ENCODE measurements around the gene PAGR1. TPM values are rescaled to one million over a fixed set of nuclear protein-coding genes. Genes with fewer than 3 reads are reported as not detected.
"Not testable (repeated sequence)": the region's sequence is repeated elsewhere in the genome, so short reads cannot be mapped to it uniquely, and the experiment has no call there.

Gene PAGR1
- total RNA-seq, 1 donor: 19.9 TPM

- TF ChIP-seq CTCF (IDR thresholded peaks at IDR 0.05; ENCODE audit: extremely low read depth, low read depth, low read length): no peak
Observed at GRCh38 chr16:29770250-29770929, 45.6 kb upstream of the PAGR1 start.

GRCh38 chr16:29772330-29772729 is 43.6 kb upstream of the PAGR1 start:
- H4K20me1 ChIP-seq (ENCODE audit: insufficient read depth, low read length); H2AFZ ChIP-seq (ENCODE audit: low read length); H3K4me2 ChIP-seq (ENCODE audit: insufficient read depth, low read length); H3K36me3 ChIP-seq (ENCODE audit: insufficient read depth, low read length); H3K79me2 ChIP-seq (ENCODE audit: insufficient read depth, low read length); H3K4me3 ChIP-seq (ENCODE audit: insufficient read depth, low read length); H3K4me1 ChIP-seq (ENCODE audit: insufficient read depth, low read length); H3K27ac ChIP-seq (ENCODE audit: low read depth, low read length); H3K9me3 ChIP-seq (ENCODE audit: low read depth, low read length); H3K27me3 ChIP-seq (ENCODE audit: insufficient read depth, low read length): not testable (repeated sequence)
- DNase-seq (ENCODE audit: insufficient read length, low spot score, missing footprints): peak; percentile 29

More at GRCh38 chr16:29770250-29770929, 45.6 kb upstream of the PAGR1 start:
- Histone ChIP-seq H2AFZ (ENCODE audit: low read length) (no peak overlapping the region), H3K4me1 (ENCODE audit: insufficient read depth, low read length) (no peaks in the 10 kb centered on the region), H3K4me3 (ENCODE audit: insufficient read depth, low read length) (no peak overlapping the region), H3K9me3 (ENCODE audit: low read depth, low read length) (no peaks in the 10 kb centered on the region), H3K4me2 (ENCODE audit: insufficient read depth, low read length) (no peak overlapping the region), H3K36me3 (ENCODE audit: insufficient read depth, low read length) (no peaks in the 10 kb centered on the region), H4K20me1 (ENCODE audit: insufficient read depth, low read length) (no peaks in the 10 kb centered on the region), H3K27me3 (ENCODE audit: insufficient read depth, low read length) (peaks cover 4% of the 10 kb centered on the region), H3K27ac (ENCODE audit: low read depth, low read length) (no peak overlapping the region), H3K79me2 (ENCODE audit: insufficient read depth, low read length) (no peaks in the 10 kb centered on the region)
- DNase-seq (ENCODE audit: insufficient read length, low spot score, missing footprints): no peak

GRCh38 chr16:29774730-29775129 is 41.2 kb upstream of the PAGR1 start:
- no peak overlapping the region for H3K4me3 ChIP-seq (ENCODE audit: insufficient read depth, low read length)
- no peak overlapping the region for H2AFZ ChIP-seq (ENCODE audit: low read length)
- H3K27me3 ChIP-seq (ENCODE audit: insufficient read depth, low read length): peaks cover 7% of the 10 kb centered on the region
- no peaks in the 10 kb centered on the region for H3K4me1 ChIP-seq (ENCODE audit: insufficient read depth, low read length)
- no peaks in the 10 kb centered on the region for H3K9me3 ChIP-seq (ENCODE audit: low read depth, low read length)
- no peak overlapping the region for H3K27ac ChIP-seq (ENCODE audit: low read depth, low read length)
- no peak overlapping the region for H3K4me2 ChIP-seq (ENCODE audit: insufficient read depth, low read length)
- no peaks in the 10 kb centered on the region for H4K20me1 ChIP-seq (ENCODE audit: insufficient read depth, low read length)
- H3K36me3 ChIP-seq (ENCODE audit: insufficient read depth, low read length): no peaks in the 10 kb centered on the region
- no peaks in the 10 kb centered on the region for H3K79me2 ChIP-seq (ENCODE audit: insufficient read depth, low read length)
- TF ChIP-seq CTCF (IDR thresholded peaks at IDR 0.05; ENCODE audit: extremely low read depth, low read depth, low read length): no peak
- DNase-seq (ENCODE audit: insufficient read length, low spot score, missing footprints): peak; percentile 15

GRCh38 chr16:29775742-29776408 is 40.1 kb upstream of the PAGR1 start:
- Histone ChIP-seq H2AFZ (ENCODE audit: low read length) (no peak overlapping the region), H3K79me2 (ENCODE audit: insufficient read depth, low read length) (no peaks in the 10 kb centered on the region), H3K36me3 (ENCODE audit: insufficient read depth, low read length) (no peaks in the 10 kb centered on the region), H3K4me3 (ENCODE audit: insufficient read depth, low read length) (no peak overlapping the region), H3K27me3 (ENCODE audit: insufficient read depth, low read length) (peaks cover 10% of the 10 kb centered on the region), H3K27ac (ENCODE audit: low read depth, low read length) (no peak overlapping the region), H3K9me3 (ENCODE audit: low read depth, low read length) (no peaks in the 10 kb centered on the region), H3K4me2 (ENCODE audit: insufficient read depth, low read length) (no peak overlapping the region), H3K4me1 (ENCODE audit: insufficient read depth, low read length) (no peaks in the 10 kb centered on the region), H4K20me1 (ENCODE audit: insufficient read depth, low read length) (no peaks in the 10 kb centered on the region)
- no peak for TF ChIP-seq CTCF (IDR thresholded peaks at IDR 0.05; ENCODE audit: extremely low read depth, low read depth, low read length)
- DNase-seq (ENCODE audit: insufficient read length, low spot score, missing footprints): peak; percentile 81

Measured in osteoblast (primary cell).